Keratinocyte (primary cell): ENCODE measurements around the gene EMB.
"Not testable (repeated sequence)": the region's sequence is repeated elsewhere in the genome, so short reads cannot be mapped to it uniquely, and the experiment has no call there.

Experiments used
- EZH2 ChIP-seq: IDR thresholded peaks from one replicate; pipeline ENCODE4 v1.6.1; 2012; ENCODE audit warnings: inconsistent platforms, mild to moderate bottlenecking, low read length, moderate library complexity
- TF ChIP-seq, protein P1 (sequence below), 3 experiments: IDR thresholded peaks in 1 of 3; conservative IDR thresholded peaks in 1 of 3; optimal IDR thresholded peaks in 1 of 3; 2 replicates in 2 of 3; 3 replicates in 1 of 3; pipeline versions ENCODE3 to v1.5.1; 2011; ENCODE audit warnings: low read length in 3 of 3, mild to moderate bottlenecking in 3 of 3, moderate library complexity in 2 of 3, control low read depth in 1 of 3, inconsistent platforms in 1 of 3; ENCODE audit not compliant: insufficient read depth in 2 of 3; ENCODE audit errors: extremely low read depth in 1 of 3

DNA sequence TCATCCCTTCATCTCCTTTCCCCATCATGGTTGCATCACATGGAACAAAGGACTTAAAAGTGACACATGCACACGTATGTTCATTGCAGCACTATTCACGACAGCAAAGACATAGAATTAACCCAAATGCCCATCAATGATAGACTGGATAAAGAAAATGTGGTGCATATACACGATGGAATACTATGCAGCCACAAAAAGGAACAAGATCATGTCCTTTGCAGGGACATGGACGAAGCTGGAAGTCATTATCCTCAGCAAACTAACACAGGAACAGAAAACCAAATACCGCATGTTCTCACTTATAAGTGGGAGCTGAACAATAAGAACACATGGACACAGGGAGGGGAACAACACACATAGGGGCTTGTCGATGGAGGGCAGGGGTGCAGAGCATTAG is 21.4 kb downstream of the EMB start:
- TF ChIP-seq EZH2, result not testable (repeated sequence)
- TF ChIP-seq, protein P1, sequence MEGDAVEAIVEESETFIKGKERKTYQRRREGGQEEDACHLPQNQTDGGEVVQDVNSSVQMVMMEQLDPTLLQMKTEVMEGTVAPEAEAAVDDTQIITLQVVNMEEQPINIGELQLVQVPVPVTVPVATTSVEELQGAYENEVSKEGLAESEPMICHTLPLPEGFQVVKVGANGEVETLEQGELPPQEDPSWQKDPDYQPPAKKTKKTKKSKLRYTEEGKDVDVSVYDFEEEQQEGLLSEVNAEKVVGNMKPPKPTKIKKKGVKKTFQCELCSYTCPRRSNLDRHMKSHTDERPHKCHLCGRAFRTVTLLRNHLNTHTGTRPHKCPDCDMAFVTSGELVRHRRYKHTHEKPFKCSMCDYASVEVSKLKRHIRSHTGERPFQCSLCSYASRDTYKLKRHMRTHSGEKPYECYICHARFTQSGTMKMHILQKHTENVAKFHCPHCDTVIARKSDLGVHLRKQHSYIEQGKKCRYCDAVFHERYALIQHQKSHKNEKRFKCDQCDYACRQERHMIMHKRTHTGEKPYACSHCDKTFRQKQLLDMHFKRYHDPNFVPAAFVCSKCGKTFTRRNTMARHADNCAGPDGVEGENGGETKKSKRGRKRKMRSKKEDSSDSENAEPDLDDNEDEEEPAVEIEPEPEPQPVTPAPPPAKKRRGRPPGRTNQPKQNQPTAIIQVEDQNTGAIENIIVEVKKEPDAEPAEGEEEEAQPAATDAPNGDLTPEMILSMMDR (optimal IDR thresholded peaks at IDR 0.05 in 1 of 3, IDR thresholded peaks at IDR 0.05 in 1 of 3, conservative IDR thresholded peaks at IDR 0.05 in 1 of 3; ENCODE audit: extremely low read depth in 1 of 3, insufficient read depth in 2 of 3, low read length in 3 of 3), result not testable (repeated sequence)
